A549 (cell line): ENCODE measurements around the gene DTWD2. TPM values are rescaled to one million over a fixed set of nuclear protein-coding genes. Genes with fewer than 3 reads are reported as not detected.

Experiments used
- ATAC-seq, 2 experiments: fragments of 200-7000 bp in 1 of 2; fragments of >200 bp in 1 of 2; cut with Nextera tagmentation in 1 of 2; cut with Tn5 transposase in 1 of 2; 3 replicates each; pipeline versions ENCODE4 v1.8.0 to v1.9.1; 2018 to 2020; ENCODE audit warnings: mild to moderate bottlenecking in 1 of 2, moderate library complexity in 1 of 2
- CTCF ChIA-PET: fragments of 300-600 bp; sonication (Branson Sonifier 250); formaldehyde crosslinking; extraction: SDS; loops from one replicate; lab custom pipeline; 2021; ENCODE audit warnings: antibody characterized with exemption, inconsistent platforms; lab: Yijun Ruan, JAX
- POLR2A ChIA-PET: fragments of 350-600 bp; formaldehyde crosslinking; extraction: SDS; loops from one replicate; lab custom pipeline; 2021; ENCODE audit warnings: antibody characterized with exemption, inconsistent platforms; lab: Yijun Ruan, JAX
- DNase-seq, 2 experiments: peaks; one replicate each; pipeline versions ENCODE4 v3.0.0 to v3.0.0-alpha.2; 2011 to 2016; ENCODE audit warnings: low read depth in 1 of 2, low spot score in 1 of 2
- FAIRE-seq: peaks from 2 replicates; lab custom pipeline; 2011; peaks lifted over from hg19 to GRCh38; lab: Jason Lieb, UNC
- H3K27ac ChIP-seq, 2 experiments: fragments of >200 bp; sonication (Bioruptor Twin); formaldehyde crosslinking; 3 replicates each; pipeline ENCODE4 v1.5.1; 2016 to 2017
- H3K4me1 ChIP-seq: fragments of >200 bp; sonication (Bioruptor Twin); formaldehyde crosslinking; 3 replicates; pipeline ENCODE4 v1.6.1; 2016
- H3K4me2 ChIP-seq: fragments of >200 bp; sonication (Bioruptor Twin); formaldehyde crosslinking; 3 replicates; pipeline ENCODE4 v1.6.1; 2016
- H3K4me3 ChIP-seq: fragments of >200 bp; sonication (Bioruptor Twin); formaldehyde crosslinking; 3 replicates; pipeline ENCODE4 v1.5.1; 2016
- H3K9me3 ChIP-seq: fragments of >200 bp; sonication (Bioruptor Twin); formaldehyde crosslinking; 3 replicates; pipeline ENCODE4 v1.6.1; 2016
- CBX2 ChIP-seq: fragments of 200-600 bp; sonication (generic); IDR thresholded peaks from 2 replicates; pipeline ENCODE4 v1.6.1; 2016; ENCODE audit warnings: low read depth, mild to moderate bottlenecking, borderline replicate concordance
- CEBPB ChIP-seq, 2 experiments: fragments of >200 bp in 1 of 2; sonication (Bioruptor Twin) in 1 of 2; formaldehyde crosslinking in 1 of 2; IDR thresholded peaks; 2 replicates each; pipeline ENCODE4 v1.6.1; 2012 to 2016
- CHD4 ChIP-seq: fragments of 200-600 bp; sonication (generic); IDR thresholded peaks from 2 replicates; pipeline ENCODE4 v1.6.1; 2016; ENCODE audit warnings: antibody characterized with exemption, mild to moderate bottlenecking, borderline replicate concordance
- CTCF ChIP-seq: fragments of >200 bp; sonication (Bioruptor Twin); formaldehyde crosslinking; IDR thresholded peaks from 3 replicates; pipeline ENCODE4 v1.5.1; 2016
- EHF ChIP-seq: fragments of 250-450 bp; sonication (Bioruptor Pico); IDR thresholded peaks from 2 replicates; pipeline ENCODE4 v1.5.0; 2020; ENCODE audit warnings: mild to moderate bottlenecking
- ELK1 ChIP-seq: fragments of 150-350 bp; IDR thresholded peaks from 2 replicates; pipeline ENCODE4 v1.6.1; 2014; ENCODE audit warnings: low read depth, mild to moderate bottlenecking, low read length
- ESRRA ChIP-seq: fragments of 150-350 bp; IDR thresholded peaks from 2 replicates; pipeline ENCODE4 v1.6.1; 2014; ENCODE audit warnings: mild to moderate bottlenecking, low read length, borderline replicate concordance
- FOSL2 ChIP-seq, 2 experiments: fragments of 450-650 bp in 1 of 2; fragments of >200 bp in 1 of 2; sonication (Bioruptor Twin) in 1 of 2; formaldehyde crosslinking; IDR thresholded peaks; 2 replicates each; pipeline versions ENCODE4 v1.5.0 to v1.6.1; 2016 to 2020; ENCODE audit warnings: mild to moderate bottlenecking in 1 of 2, moderate library complexity in 1 of 2
- GATA3 ChIP-seq: IDR thresholded peaks from 2 replicates; pipeline ENCODE4 v1.6.1; 2012; ENCODE audit warnings: borderline replicate concordance
- HDAC2 ChIP-seq: fragments of 200-600 bp; sonication (generic); IDR thresholded peaks from 2 replicates; pipeline ENCODE4 v1.6.1; 2016
- HOXB13 ChIP-seq: fragments of 250-450 bp; sonication (Bioruptor Pico); IDR thresholded peaks from 2 replicates; pipeline ENCODE4 v1.5.0; 2020; ENCODE audit warnings: low read depth, mild to moderate bottlenecking, moderate library complexity
- HOXB5 ChIP-seq: fragments of 250-450 bp; sonication (Bioruptor Pico); IDR thresholded peaks from 2 replicates; pipeline ENCODE4 v1.5.0; 2020; ENCODE audit warnings: mild to moderate bottlenecking, moderate library complexity
- MAZ ChIP-seq: fragments of 150-350 bp; IDR thresholded peaks from 2 replicates; pipeline ENCODE4 v1.6.1; 2014; ENCODE audit warnings: antibody characterized with exemption, low read depth, low read length, borderline replicate concordance
- MYC ChIP-seq: IDR thresholded peaks from 2 replicates; pipeline ENCODE4 v1.6.1; 2012; ENCODE audit warnings: mild to moderate bottlenecking, inconsistent platforms, low read length, improper control_type of control experiment, borderline replicate concordance
- NFE2L2 ChIP-seq: fragments of 150-350 bp; conservative IDR thresholded peaks from 2 replicates; pipeline ENCODE4 v1.6.1; 2014; ENCODE audit warnings: low read length
- NPAS2 ChIP-seq: fragments of 250-450 bp; sonication (Bioruptor Pico); IDR thresholded peaks from 2 replicates; pipeline ENCODE4 v1.8.0; 2022; ENCODE audit warnings: mild to moderate bottlenecking, moderate library complexity, borderline replicate concordance
- NR3C1 ChIP-seq: fragments of >200 bp; sonication (Bioruptor Twin); formaldehyde crosslinking; IDR thresholded peaks from 3 replicates; pipeline ENCODE4 v1.6.1; 2017
- PHF8 ChIP-seq: fragments of 200-600 bp; sonication (generic); IDR thresholded peaks from 2 replicates; pipeline ENCODE4 v1.6.1; 2016; ENCODE audit warnings: low read depth, mild to moderate bottlenecking, antibody characterized with exemption, moderate library complexity, borderline replicate concordance
- POLR2A ChIP-seq: IDR thresholded peaks from 2 replicates; pipeline ENCODE4 v1.6.1; 2012; ENCODE audit warnings: mild to moderate bottlenecking, low read length
- RAD21 ChIP-seq, 2 experiments: fragments of >200 bp in 1 of 2; sonication (Bioruptor Twin) in 1 of 2; formaldehyde crosslinking in 1 of 2; IDR thresholded peaks in 1 of 2; conservative IDR thresholded peaks in 1 of 2; 2 replicates in 1 of 2; 3 replicates in 1 of 2; pipeline ENCODE4 v1.6.1; 2012 to 2018; ENCODE audit warnings: inconsistent platforms in 1 of 2
- RFX5 ChIP-seq: fragments of 450-650 bp; IDR thresholded peaks from 2 replicates; pipeline ENCODE4 v1.7.1; 2014; ENCODE audit warnings: antibody characterized with exemption, mild to moderate bottlenecking, moderate library complexity
- RNF2 ChIP-seq: fragments of 200-600 bp; sonication (generic); IDR thresholded peaks from 2 replicates; pipeline ENCODE4 v1.6.1; 2016; ENCODE audit warnings: low read depth, mild to moderate bottlenecking, antibody characterized with exemption, moderate library complexity, borderline replicate concordance
- SMC3 ChIP-seq: fragments of >200 bp; sonication (Bioruptor Twin); formaldehyde crosslinking; IDR thresholded peaks from 3 replicates; pipeline ENCODE4 v1.6.1; 2018; ENCODE audit warnings: inconsistent platforms
- USF2 ChIP-seq: fragments of 450-650 bp; IDR thresholded peaks from 2 replicates; pipeline ENCODE4 v1.6.1; 2014; ENCODE audit warnings: antibody characterized with exemption
- ZC3H11A ChIP-seq: fragments of 450-650 bp; IDR thresholded peaks from 2 replicates; pipeline ENCODE4 v1.6.1; 2014; ENCODE audit warnings: antibody characterized with exemption, mild to moderate bottlenecking
- ZFP36 ChIP-seq: fragments of 450-650 bp; IDR thresholded peaks from 2 replicates; pipeline ENCODE4 v1.6.1; 2014; ENCODE audit warnings: borderline replicate concordance; ENCODE audit not compliant: partially characterized antibody
- ZNF302 ChIP-seq: fragments of 250-450 bp; sonication (Bioruptor Pico); IDR thresholded peaks from 2 replicates; pipeline ENCODE4 v1.9.0; 2021; ENCODE audit warnings: inconsistent platforms, mild to moderate bottlenecking, moderate library complexity
- ZSCAN20 ChIP-seq: fragments of 250-450 bp; sonication (Bioruptor Pico); IDR thresholded peaks from 2 replicates; pipeline ENCODE4 v1.8.0; 2022; ENCODE audit warnings: mild to moderate bottlenecking, moderate library complexity
- WGBS: methylation state at CpG from one replicate; pipeline ENCODE4 v1.1.6; 2017; ENCODE audit errors: missing lambda C conversion rate; 5-methylcytosine and 5-hydroxymethylcytosine counted together
- polyA plus RNA-seq, 4 experiments: library from polyadenylated mRNA; depleted of rRNA in 3 of 4; stranded (reverse); fragments of >200 nt; fragmentation: RNase III in 1 of 4; extraction: RNeasy Plus Mini Kit Qiagen cat#74134 plus additional on column Dnase treatment in 1 of 4; gene quantifications; 2 replicates in 3 of 4; 3 replicates in 1 of 4; pipeline ENCODE4 v1.2.3, GENCODE V29; 2011 to 2017

The DTWD2 gene
- polyA plus RNA-seq, 2 of the 4 experiments (the other 2 are of a cell fraction): 3.7 to 4.8 TPM

GRCh38 chr5:118844351-118844750 is 144.0 kb downstream of the DTWD2 start:
- Histone ChIP-seq H3K27ac (no peak overlapping the region), H3K4me2 (no peak overlapping the region), H3K9me3 (no peaks in the 10 kb centered on the region), H3K4me1 (no peaks in the 10 kb centered on the region), H3K4me3 (no peak overlapping the region)
- no peak for DNase-seq
- CTCF ChIA-PET: no interaction called here
- WGBS: 90% methylated on average over 1 of the region's 1 CpG
- FAIRE-seq: no peak
- TF ChIP-seq HOXB13 (CRISPR knock-in tag) (no peak), MAZ (no peak), CBX2 (no peak), ESRRA (no peak), FOSL2 (IDR thresholded peaks at IDR 0.05) (no peak), FOSL2 (CRISPR knock-in tag; IDR thresholded peaks at IDR 0.05) (no peak), NFE2L2 (no peak), CEBPB (IDR thresholded peaks at IDR 0.05) (no peak), EHF (CRISPR knock-in tag) (no peak), RFX5 (no peak), RNF2 (no peak), NR3C1 (no peak), CTCF (no peak), POLR2A (no peak), SMC3 (no peak), ZNF302 (no peak), ZC3H11A (no peak), MYC (no peak), RAD21 (conservative IDR thresholded peaks at IDR 0.05 in 1 of 2, IDR thresholded peaks at IDR 0.05 in 1 of 2) (no peak)
- no peak for ATAC-seq
- POLR2A ChIA-PET: no interaction called here

GRCh38 chr5:118834710-118835109 is 153.6 kb downstream of the DTWD2 start:
- TF ChIP-seq HOXB5 (CRISPR knock-in tag) (no peak), GATA3 (no peak), USF2 (no peak), ZNF302 (no peak), ZSCAN20 (no peak), CHD4 (no peak), EHF (CRISPR knock-in tag) (no peak), ELK1 (no peak), NPAS2 (CRISPR knock-in tag) (no peak), HDAC2 (no peak), PHF8 (no peak), ZFP36 (no peak)
- H3K4me1 ChIP-seq: no peaks in the 10 kb centered on the region
- no peak overlapping the region for H3K4me2 ChIP-seq
- no peak for DNase-seq
- ATAC-seq: no peak
- H3K27ac ChIP-seq: no peak overlapping the region
- peak; percentile 7 for FAIRE-seq
- WGBS: 8% methylated on average over 1 of the region's 1 CpG
- ChIA-PET POLR2A (no interaction called here), CTCF (no interaction called here)
- H3K4me3 ChIP-seq: no peak overlapping the region
- no peaks in the 10 kb centered on the region for H3K9me3 ChIP-seq
